GM18870 (cell line): ENCODE data around the gene KRT38.
"Not testable (repeated sequence)": the region's sequence is repeated elsewhere in the genome, so short reads cannot be mapped to it uniquely, and the experiment has no call there.

Experiments used
- ATAC-seq: cut with Tn5 transposase; IDR thresholded peaks from one replicate; pipeline ENCODE4 v1.9.1; 2021; ENCODE audit warnings: moderate library complexity; ENCODE audit not compliant: unreplicated experiment

KRT38 gene

DNA sequence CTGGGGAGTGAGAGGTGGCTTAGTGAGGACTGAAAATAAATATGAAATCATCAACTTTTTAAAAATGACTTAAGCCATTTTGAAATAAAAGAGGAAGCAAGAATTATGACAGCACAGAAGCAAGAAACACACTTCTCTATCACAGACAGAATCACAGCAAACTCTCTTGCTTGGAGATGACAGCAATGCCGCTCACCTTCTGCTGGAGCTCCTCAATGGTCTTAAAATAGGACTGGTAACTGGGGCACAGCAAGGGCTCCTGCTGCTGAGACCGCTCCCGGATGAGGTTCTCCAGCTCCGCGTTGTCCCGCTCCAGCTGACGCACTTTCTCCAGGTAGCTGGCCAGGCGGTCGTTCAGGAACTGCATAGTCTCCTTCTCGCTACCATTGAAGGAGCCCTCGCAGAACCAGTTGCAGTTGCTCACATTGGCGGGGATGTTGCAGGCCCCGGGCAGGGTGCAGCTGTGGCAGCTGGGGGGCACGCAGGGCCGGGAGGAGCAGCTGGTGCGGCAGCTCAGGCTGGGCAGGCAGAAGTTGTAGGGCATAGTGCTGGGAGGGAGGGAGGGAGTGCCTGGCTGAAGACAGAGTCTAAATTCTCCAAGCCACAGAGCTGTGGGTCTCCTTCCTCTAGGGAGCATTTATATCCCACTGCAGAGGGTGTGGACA is 43.7 kb downstream of the KRT38 start, which contains the start of gene KRT31:
TSS of gene KRT31 (minus strand) at position 613 of the 665 bp plus-strand sequence. CDS start at position 544, 69 bp downstream.
- ATAC-seq, result no peak

DNA sequence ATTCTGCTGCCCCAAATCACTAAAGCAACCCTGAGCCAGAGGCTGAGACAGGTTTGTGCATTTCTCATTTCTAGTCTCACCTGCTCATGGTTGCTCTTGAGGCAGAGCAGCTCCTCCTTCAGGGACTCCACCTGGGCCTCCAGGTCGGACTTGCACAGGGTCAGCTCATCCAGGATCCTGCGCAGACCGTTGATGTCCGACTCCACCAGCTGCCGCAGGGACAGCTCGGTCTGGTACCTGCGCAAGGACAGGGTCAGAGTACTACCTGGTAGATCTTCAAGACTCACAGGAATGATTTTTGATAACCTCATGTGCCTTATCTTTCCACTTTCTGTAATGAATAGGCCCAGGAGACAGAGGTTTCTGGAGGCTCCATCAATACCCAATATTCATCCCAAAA is 44.4 kb downstream of the KRT38 start:
- ATAC-seq, result no peak

DNA sequence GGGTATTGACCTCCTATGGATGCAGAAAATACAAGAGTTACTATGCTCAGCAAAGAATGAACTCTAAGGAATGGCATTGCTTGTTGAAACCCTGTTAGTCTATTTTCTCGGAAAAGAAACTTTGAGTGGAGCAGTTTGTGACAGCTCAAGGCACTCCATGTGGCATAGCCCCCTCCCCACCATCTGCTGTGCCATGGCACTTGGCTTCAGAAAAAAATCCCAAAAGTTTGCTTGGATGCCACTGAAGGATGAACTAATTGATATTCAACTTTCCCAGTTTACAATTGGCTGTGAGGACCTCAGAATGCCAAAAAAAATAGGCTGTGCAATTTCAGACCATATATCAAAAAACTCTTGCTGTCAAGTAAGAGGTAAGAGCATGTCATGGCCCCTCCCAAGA is 45.2 kb downstream of the KRT38 start:
- no peak for ATAC-seq

DNA sequence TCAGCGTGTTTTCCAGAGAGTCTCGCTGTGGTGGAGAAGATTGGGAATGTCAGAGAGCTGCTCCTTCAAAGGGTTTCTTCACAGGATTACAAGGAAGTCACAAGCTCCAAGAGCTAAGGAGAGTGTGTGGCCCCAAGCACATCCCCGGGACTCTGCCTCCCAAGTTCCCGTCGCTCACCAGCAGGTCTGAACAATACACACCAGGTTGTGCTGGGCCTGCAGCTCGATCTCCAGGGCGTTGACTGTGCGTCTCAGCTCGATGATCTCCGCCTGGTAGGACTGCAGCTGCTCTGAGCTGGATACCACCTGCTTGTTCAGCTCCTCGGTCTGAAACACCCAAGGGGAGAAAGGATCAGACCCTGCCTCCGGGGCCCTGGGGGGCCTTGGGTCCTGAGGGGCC is 45.7 kb downstream of the KRT38 start:
- not testable (repeated sequence) for ATAC-seq

GRCh38 chr17:41394254-41394996 is 46.4 kb downstream of the KRT38 start:
- no peak for ATAC-seq

GRCh38 chr17:41393826-41394225 is 47.0 kb downstream of the KRT38 start:
- no peak for ATAC-seq

DNA sequence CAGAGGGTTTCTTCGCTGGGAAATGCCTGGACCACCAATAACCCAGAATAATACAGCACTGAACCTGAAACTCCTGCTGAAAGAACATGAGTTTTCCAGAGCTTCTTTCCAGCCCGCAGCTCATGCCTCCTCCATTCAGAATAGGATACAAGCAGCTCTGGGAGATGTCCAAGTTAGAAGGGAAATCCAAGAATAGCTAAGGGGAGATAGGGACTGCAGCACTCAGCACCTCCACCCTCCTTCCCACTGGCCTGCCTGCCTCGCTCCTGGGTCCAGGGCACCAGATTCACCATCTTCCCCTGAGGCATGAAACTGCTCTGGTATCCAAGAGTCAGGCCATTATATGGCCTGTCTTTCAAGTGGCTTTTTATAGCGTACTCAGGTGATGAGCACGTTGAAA is 47.5 kb downstream of the KRT38 start:
- ATAC-seq, result no peak

DNA sequence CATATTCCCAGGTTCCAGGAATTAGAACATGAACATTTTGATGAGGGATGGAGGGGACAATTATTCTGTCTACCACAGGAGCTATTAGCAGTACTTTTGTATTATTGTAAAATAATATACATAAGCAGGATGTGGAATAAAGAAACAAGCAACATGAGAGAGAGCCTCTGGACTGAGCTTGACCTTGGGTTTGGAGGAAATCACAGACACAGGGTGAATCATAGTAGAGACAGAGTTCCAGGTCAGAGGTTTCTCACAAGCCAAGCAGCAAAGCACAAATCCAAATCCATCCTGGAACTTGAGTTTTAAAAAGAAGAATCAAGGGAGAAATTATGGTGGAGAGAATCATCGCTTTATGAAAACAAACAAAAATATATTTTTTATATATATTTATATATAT is 48.5 kb downstream of the KRT38 start:
- ATAC-seq, result no peak

DNA sequence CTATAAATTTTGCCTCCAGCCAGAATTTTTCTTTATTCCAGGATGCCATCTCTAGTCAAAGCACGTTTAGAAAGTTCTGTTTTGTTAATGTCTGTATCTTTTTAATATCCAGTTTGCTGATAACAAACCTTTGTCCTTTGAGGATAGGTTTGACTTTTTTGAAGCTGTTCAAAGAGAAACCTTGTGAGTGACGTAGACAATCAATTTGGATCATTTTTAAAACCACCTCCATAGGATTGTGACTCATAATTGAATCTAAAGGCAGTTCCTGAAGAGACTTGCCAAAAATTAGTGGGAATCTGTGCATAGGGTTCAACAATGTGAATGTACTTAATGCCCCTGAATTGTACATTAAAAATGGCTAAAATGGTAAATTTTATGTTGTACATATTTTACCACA is 49.2 kb downstream of the KRT38 start:
- ATAC-seq, result no peak

GRCh38 chr17:41390411-41390938 is 50.3 kb downstream of the KRT38 start:
- no peak for ATAC-seq

GRCh38 chr17:41387670-41388069 is 53.1 kb downstream of the KRT38 start:
- ATAC-seq, result no peak

DNA sequence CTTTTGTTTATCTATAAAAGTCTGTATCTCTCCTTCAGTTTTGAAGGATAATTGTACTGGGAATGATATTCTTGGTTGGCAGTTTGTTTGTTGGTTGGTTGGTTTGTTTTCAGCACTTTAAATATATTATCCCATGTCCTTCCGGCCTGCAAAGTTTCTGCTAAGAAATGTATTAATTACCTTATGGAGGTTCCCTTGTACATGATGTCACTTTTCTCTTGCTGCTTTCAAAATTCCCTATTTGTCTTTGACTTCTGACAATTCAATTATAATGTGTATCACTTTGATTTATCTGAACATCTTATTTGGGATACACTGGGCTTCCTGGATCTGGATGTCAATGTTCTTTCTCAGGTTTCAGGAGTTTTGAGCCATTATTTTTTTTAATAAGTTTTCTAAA is 54.6 kb downstream of the KRT38 start:
- no peak for ATAC-seq
